Suprapubic skin (tissue), 3 donors: ENCODE data around the gene PANK4.

Experiments used
- CTCF ChIP-seq, 2 donors: fragments of 200-600 bp in 1 of 2; fragments of 450-650 bp in 1 of 2; sonication (generic) in 1 of 2; IDR thresholded peaks; one replicate each; pipeline ENCODE4 v1.5.1; 2016 to 2019; ENCODE audit warnings: antibody characterized with exemption in 2 of 2, mild to moderate bottlenecking in 1 of 2, moderate library complexity in 1 of 2
- EP300 ChIP-seq: sonication (generic); formaldehyde crosslinking; IDR thresholded peaks from one replicate; pipeline ENCODE4 v1.6.1; 2017; ENCODE audit warnings: antibody characterized with exemption
- POLR2A ChIP-seq, 2 donors: fragments of 450-650 bp; IDR thresholded peaks; one replicate each; pipeline ENCODE4 v1.6.1; 2017; ENCODE audit warnings: antibody characterized with exemption in 2 of 2, mild to moderate bottlenecking in 2 of 2, moderate library complexity in 2 of 2

- TF ChIP-seq CTCF (IDR thresholded peaks at IDR 0.05), result no peak
- no peak for TF ChIP-seq POLR2A (IDR thresholded peaks at IDR 0.05)
- TF ChIP-seq EP300, result no peak
Observed at GRCh38 chr1:2526824-2527555, 594 bp upstream of the PANK4 start.
